Astrocyte (in vitro differentiated cells and primary cell): ENCODE measurements around the gene LHFPL2.

ENCODE experiments used
- EZH2 ChIP-seq: IDR thresholded peaks from 2 replicates; pipeline ENCODE4 v1.6.1; 2012; ENCODE audit warnings: mild to moderate bottlenecking, low read length, inconsistent platforms; ENCODE audit not compliant: insufficient read depth
- TF ChIP-seq, protein P1 (sequence below): IDR thresholded peaks from 2 replicates; pipeline ENCODE4 v1.5.1; 2011; ENCODE audit warnings: low read depth, mild to moderate bottlenecking, inconsistent platforms, low read length, moderate library complexity; ENCODE audit not compliant: insufficient read depth

DNA sequence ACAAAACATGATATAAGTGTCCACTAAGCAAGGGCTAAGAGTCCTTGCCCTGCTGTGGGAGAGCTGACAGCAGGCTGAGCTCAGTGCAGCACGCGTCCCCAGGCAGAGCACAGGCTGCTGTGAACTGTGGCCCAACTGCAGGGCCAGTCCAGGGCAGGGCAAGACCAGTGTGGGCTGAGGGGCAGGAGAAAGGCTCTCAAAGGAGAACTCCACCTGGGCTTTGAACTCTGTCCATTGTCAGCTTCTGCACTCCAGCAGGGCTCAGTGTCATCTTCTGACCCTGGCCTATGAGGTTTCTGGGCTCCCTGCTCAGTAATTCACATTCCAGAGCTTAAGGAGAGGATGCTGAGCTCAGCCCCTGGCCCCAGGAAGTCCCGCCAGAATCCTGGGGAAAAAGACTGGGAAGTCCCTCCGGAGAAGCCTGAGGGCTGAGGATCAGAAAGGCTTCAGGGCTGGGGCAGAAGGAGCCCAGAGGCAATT lies 37.4 kb downstream of the LHFPL2 start:
- TF ChIP-seq, protein P1, sequence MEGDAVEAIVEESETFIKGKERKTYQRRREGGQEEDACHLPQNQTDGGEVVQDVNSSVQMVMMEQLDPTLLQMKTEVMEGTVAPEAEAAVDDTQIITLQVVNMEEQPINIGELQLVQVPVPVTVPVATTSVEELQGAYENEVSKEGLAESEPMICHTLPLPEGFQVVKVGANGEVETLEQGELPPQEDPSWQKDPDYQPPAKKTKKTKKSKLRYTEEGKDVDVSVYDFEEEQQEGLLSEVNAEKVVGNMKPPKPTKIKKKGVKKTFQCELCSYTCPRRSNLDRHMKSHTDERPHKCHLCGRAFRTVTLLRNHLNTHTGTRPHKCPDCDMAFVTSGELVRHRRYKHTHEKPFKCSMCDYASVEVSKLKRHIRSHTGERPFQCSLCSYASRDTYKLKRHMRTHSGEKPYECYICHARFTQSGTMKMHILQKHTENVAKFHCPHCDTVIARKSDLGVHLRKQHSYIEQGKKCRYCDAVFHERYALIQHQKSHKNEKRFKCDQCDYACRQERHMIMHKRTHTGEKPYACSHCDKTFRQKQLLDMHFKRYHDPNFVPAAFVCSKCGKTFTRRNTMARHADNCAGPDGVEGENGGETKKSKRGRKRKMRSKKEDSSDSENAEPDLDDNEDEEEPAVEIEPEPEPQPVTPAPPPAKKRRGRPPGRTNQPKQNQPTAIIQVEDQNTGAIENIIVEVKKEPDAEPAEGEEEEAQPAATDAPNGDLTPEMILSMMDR = no peak
- TF ChIP-seq EZH2 = no peak
